Activated gamma-delta T cell (primary cell): Measurements from ENCODE around the gene PCDH15.

Experiments used
- DNase-seq: peaks from one replicate; lab custom pipeline; 2025; lab: John Stamatoyannopoulos, UW

The PCDH15 gene

DNA sequence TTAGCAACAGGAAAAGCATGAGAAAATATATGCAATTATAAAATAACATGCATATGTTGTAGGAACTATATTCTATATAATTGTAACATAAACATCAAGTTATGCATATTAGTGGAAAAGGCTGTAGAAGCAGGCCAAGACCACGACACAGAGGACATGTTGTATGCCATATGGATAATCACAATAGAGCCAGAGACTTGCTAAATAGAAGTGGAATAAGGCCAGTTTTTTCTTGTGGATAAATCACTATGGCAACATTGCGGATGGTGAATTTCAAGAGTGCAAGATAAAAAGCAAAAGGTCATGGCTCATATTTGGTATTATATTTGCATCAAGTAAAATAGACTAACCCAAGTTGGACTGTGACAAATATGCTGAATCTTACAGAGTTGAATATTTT is 93.0 kb downstream of the PCDH15 start:
- DNase-seq, result no peak

- DNase-seq, result no peak
These were observed 98.2 kb downstream of the PCDH15 start for GRCh38 chr10:54702583-54703485.

DNA sequence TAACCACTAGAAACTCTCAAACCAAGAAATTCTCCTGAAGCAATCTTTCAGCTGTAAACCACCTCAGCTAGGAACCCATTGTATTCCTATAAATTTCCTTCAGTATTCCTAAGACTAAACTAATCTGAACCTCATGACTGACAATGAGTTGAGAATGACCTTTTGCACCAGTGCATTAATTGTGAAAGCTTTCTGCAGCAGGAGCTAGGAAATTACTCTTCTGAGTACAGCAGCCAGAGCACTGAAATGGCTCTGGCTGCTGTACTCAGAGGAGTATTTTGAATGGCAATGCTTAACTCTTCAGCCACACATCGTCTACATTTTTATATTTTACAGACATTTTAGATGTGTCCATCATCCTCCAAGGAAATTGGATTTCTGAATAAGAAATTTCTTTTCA is 109.7 kb downstream of the PCDH15 start:
- DNase-seq, result no peak

DNA sequence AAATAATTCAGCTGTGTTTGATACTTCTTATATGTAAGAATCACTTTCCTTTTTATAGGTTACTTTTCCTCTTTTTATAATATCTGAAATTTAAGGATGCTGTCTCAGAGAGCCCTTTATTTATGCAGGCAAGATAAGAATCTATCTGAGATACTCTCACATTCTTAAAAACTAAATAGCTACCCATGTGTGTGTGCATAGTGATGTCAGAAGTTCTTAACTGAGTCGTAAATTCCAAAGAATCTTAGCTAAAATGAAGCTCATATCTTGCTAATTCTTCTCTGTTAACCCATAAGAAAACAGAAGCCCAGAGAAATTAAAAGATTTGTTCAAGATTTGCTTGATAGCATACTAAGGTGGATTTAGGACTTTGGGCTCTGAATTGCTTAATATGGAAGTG is 118.5 kb downstream of the PCDH15 start:
- no peak for DNase-seq

DNA sequence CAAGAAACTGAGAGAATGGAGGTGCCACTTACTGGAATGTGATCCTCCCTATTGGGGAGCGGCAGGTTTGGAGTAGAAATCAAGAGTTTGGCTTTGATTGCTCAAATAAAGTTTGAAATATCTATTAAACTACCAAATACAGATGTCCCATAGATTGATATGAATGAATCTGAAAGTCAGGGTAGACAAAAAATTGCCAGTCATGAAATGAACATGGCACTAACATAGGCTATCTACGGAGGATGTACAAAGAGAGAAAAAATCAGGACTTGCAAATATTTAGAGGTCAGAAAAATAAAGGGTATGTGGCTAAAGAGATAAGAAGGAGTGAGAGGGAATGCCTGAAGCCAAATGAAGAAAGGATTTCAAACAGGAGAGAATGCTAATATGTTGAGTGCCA is 119.9 kb downstream of the PCDH15 start:
- no peak for DNase-seq

GRCh38 chr10:54667136-54667535 is 133.9 kb downstream of the PCDH15 start:
- DNase-seq, result no peak

GRCh38 chr10:54666192-54666591 is 134.8 kb downstream of the PCDH15 start:
- no peak for DNase-seq

DNA sequence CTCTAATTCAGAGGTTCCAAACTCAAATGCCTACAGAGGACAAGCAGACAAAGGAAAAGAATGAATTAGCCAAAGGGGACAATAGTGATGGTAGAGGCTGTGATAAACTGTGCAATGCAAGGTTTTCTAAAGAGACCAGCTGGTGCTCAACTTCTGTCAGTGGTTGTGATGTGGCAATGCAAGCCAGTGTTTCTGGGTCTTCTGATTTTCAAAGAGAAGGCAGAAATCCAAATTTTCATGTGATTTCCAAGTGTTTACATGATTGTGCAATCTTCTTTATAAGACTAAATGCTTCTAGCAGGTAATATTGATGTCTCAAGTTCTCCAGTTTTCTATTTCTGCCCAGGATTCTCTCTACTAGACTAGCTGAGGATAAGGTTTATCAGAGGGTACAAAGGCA is 135.9 kb downstream of the PCDH15 start:
- DNase-seq, result no peak

- no peak for DNase-seq
These were observed 140.6 kb downstream of the PCDH15 start for GRCh38 chr10:54660397-54660796.

- no peak for DNase-seq
These were observed 144.4 kb downstream of the PCDH15 start for GRCh38 chr10:54656643-54657042.

DNA sequence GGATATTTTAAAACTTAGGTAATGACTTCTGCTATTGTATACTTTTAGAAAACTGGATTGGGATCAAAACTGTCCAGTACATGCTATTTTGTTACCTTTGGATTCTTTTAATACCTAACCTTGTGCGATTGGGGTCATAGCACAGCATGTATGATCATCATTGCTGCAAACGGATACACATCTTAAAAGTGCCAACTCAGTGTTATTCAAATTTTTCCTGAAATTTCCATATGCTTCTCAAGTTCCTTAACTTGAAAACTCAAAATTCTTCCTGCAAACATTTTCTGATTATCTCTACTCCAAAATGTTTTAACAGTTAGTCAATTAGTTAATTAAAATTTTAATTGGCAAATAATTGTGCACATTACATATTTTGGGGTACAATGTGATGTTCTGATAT is 147.5 kb downstream of the PCDH15 start:
- no peak for DNase-seq

GRCh38 chr10:54650547-54650946 is 150.5 kb downstream of the PCDH15 start:
- no peak for DNase-seq

- DNase-seq, result no peak
These were observed 179.0 kb downstream of the PCDH15 start for GRCh38 chr10:54622017-54622416.

DNA sequence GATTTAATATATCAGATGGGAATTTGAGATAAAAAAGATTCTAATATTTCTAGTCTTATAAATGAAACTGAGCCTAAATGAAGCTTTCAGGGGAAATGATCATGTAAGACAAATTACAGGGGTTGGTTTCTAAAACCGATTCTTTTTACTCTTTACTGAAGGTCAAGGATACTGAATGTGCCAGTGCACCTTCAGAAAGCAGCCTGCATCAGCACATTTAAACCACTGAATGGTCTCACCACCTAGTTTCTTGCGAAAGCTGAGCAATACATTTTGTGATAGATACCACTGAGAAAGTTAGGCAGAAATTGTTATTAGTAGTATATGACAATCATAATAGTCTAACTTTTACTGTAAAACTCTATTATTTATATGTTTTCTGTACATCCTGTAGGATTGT is 180.7 kb downstream of the PCDH15 start:
- no peak for DNase-seq

- no peak for DNase-seq
These were observed 187.0 kb downstream of the PCDH15 start for GRCh38 chr10:54614072-54614471.

DNA sequence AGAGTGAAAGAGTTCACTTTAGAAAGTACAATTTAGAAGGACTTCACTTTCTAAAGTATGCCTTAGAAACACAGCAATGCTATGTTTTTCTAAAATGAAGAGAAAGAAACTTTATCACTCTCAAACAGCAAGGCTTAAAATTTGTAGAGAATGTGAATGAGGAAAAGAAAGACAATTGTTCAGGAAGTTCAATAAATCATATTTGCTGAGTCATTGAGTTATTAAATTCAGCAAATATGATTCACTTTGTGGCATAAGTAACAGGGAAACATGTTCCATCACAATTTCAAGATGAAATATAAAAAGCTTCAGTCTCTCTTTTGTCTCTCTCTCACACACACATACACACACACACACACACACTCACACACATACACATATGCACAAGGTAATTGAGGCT is 187.9 kb downstream of the PCDH15 start:
- DNase-seq, result no peak

DNA sequence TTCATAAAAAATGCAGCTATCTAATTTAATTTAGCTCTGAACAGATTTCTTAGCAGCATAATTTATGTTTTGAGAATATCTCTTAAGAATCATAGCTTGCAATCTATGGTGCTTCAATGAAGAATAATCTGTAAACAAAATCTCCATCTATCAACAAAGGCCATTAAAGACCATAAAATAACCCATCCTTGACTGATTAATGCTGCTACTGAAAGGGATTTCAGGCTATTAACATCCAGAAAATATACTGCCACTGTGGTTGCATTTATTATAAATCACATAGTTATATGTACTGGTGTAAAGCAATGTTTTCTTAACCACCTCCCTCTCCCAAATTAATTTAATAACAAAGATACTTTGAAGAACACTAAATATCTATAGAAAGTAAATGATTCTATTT is 191.6 kb downstream of the PCDH15 start:
- no peak for DNase-seq

DNA sequence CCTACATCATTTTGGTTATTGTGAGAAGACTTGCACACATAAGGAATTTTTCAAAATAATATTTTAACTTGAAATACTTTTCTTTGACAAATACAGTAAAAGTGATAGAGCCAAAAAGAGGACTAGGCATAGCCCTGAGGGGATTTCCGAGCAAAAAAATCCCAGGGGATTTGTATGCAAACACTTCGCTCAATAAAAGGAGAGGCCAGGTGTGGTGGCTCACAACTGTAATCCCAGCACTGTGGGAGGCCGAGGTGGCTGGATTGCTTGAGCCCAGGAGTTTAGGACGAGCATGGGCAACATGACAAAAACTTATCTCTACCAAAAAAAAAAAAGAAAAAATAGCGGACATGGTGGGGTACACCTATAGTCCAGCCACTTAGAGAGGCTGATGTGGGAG is 193.0 kb downstream of the PCDH15 start:
- DNase-seq, result no peak

GRCh38 chr10:54594289-54594688 is 206.7 kb downstream of the PCDH15 start:
- DNase-seq, result no peak

DNA sequence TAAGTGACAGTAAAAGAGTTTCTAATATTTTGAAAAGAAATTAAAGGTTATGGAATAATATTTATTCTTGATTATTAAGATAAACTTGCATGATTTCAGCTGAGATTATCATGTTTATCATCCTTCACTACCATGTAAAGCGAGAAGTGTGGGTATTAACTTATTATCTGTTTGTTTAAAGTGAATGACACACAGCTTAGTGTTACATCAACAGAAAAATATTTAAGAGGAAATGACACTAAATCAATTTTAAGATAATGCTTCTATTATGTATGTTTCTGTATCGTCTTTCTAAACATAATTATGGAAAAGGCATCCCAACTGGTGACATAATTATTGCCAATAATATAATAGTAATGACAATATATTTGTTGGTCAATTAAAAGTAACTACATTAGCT is 213.1 kb downstream of the PCDH15 start:
- no peak for DNase-seq

DNA sequence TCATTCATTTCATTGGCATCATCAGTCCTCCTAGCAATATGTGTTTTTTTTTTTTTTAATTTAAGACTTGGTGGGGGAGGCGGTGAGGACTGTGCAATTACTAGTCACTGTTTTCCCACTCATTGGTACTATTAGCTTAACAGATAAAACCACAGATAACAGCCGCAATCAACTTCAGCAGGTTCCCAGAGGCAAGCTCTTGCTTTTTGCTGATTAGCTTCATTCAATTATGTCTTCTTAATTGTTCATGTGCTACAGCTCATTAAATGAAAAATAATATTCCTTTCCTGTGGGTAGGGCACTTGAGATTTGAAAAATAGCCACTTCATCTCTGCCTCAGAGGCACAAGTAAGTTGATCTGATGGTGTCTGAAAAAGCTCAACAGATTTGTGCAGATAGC is 215.5 kb downstream of the PCDH15 start:
- DNase-seq, result no peak

DNA sequence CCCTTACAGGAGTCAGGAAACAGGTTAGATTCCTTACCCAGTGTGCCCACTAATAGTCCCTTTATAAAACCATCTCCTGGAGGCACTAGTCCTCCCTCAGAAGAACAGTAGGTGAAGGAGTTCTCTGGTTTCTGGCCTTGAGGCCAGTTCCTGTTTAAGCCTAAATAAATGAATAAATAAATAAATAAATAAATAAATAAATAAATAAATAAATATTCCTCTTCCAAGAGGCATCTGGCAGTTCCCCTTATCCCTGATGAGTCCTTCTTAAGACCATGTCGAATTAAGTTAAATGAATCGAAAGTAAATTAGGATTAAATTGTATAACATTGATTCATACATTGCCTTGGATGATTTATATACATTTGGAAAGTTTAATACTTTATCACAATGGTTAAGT is 223.3 kb downstream of the PCDH15 start:
- no peak for DNase-seq

DNA sequence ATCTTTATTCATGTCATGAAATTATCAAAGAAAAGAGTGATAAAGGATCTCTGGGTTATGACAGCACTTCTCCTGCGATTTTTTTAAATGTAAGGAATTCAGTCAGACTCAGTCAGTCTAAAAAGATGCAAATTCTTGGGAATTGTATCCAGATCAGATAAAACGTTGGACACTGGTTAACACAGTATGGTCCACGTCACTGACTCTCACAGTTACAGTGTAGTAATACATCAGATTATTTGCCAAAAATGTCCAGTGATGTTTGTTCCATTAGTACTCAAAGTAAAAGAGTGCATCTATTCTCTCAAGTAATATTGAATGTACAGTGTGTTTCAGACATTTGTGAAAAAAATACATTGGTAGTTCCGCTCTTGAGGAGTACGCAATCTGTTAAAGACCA is 224.5 kb downstream of the PCDH15 start:
- no peak for DNase-seq

DNA sequence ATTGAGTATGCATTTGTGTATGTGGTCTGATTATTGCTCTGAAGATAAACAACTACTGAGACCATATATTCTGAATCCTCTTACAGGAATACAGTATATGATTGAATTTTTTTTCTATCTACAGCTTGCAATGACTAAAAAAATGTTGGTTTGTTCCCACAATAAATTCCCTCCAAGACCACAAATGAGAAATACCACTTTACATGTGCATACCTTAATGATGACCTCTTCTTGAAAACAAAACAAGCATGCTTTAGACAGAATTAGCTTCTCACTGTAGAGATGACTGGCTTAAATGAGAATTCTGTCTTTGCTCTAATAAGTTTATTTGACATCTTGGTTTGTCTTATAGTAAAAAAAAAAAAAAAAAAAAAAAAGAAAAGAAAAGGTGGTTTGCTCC is 241.5 kb downstream of the PCDH15 start:
- DNase-seq, result no peak
